H1 (cell line): ENCODE data around the gene CMSS1. TPM values are rescaled to one million over a fixed set of nuclear protein-coding genes. Genes with fewer than 3 reads are reported as not detected.

ENCODE experiments used
- CTCF ChIA-PET: fragments of 300-600 bp; sonication (Branson Sonifier 250); formaldehyde crosslinking; loops from one replicate; lab custom pipeline; 2021; ENCODE audit not compliant: partially characterized antibody; lab: Charles Lee
- POLR2A ChIA-PET: fragments of 300-600 bp; sonication (Branson Sonifier 250); formaldehyde crosslinking; loops from one replicate; lab custom pipeline; 2021; ENCODE audit warnings: inconsistent platforms; ENCODE audit not compliant: partially characterized antibody; lab: Charles Lee
- DNase-seq, 2 experiments: peaks; one replicate each; pipeline versions ENCODE4 v3.0.0 to v3.0.0-alpha.2; 2010 to 2022; ENCODE audit warnings: low spot score in 2 of 2, low read depth in 1 of 2, mixed read lengths in 1 of 2
- FAIRE-seq: peaks from 2 replicates; lab custom pipeline; 2011; peaks lifted over from hg19 to GRCh38; lab: Jason Lieb, UNC
- H2AFZ ChIP-seq: 2 replicates; pipeline ENCODE4 v1.8.1; 2012; ENCODE audit warnings: low read length, inconsistent platforms
- H2AK5ac ChIP-seq: 2 replicates; pipeline ENCODE4 v1.6.1; 2013; ENCODE audit warnings: low read depth, low read length
- H2BK120ac ChIP-seq: replicated peaks from 2 replicates; pipeline ENCODE3; 2013; ENCODE audit warnings: low read depth, low read length, inconsistent platforms
- H2BK12ac ChIP-seq: 2 replicates; pipeline ENCODE4 v1.6.1; 2013; ENCODE audit warnings: low read depth, low read length
- H2BK15ac ChIP-seq: 2 replicates; pipeline ENCODE4 v1.6.1; 2013; ENCODE audit warnings: low read length
- H2BK20ac ChIP-seq: 2 replicates; pipeline ENCODE4 v1.6.1; 2013; ENCODE audit warnings: low read length
- H2BK5ac ChIP-seq: 2 replicates; pipeline ENCODE4 v1.6.1; 2013; ENCODE audit warnings: low read depth, low read length
- H3K14ac ChIP-seq: 2 replicates; pipeline ENCODE4 v1.6.1; 2013; ENCODE audit warnings: inconsistent platforms; ENCODE audit not compliant: insufficient read length
- H3K18ac ChIP-seq: 2 replicates; pipeline ENCODE4 v1.6.1; 2013; ENCODE audit warnings: low read length; ENCODE audit errors: extremely low read depth
- H3K23ac ChIP-seq: 2 replicates; pipeline ENCODE4 v1.6.1; 2013; ENCODE audit warnings: inconsistent platforms; ENCODE audit not compliant: insufficient read length
- H3K23me2 ChIP-seq: 2 replicates; pipeline ENCODE4 v1.6.1; 2013; ENCODE audit warnings: low read depth, low read length
- H3K27ac ChIP-seq: 2 replicates; pipeline ENCODE4 v1.6.1; 2011; ENCODE audit warnings: low read depth, low read length, inconsistent platforms
- H3K27me3 ChIP-seq, 4 experiments: replicated peaks in 1 of 4; 1 replicate in 1 of 4; 2 replicates in 3 of 4; pipeline versions ENCODE4 v1.6.1 to v1.8.1; 2011 to 2013; ENCODE audit warnings: low read length in 3 of 4, mild to moderate bottlenecking in 3 of 4, inconsistent platforms in 2 of 4, mixed read lengths in 2 of 4, moderate library complexity in 1 of 4; ENCODE audit not compliant: control insufficient read depth in 3 of 4, insufficient read depth in 3 of 4; ENCODE audit errors: extremely low read depth in 1 of 4
- H3K36me3 ChIP-seq, 4 experiments: 2 replicates each; pipeline versions ENCODE4 v1.6.1 to v1.8.1; 2011 to 2013; ENCODE audit warnings: mild to moderate bottlenecking in 4 of 4, low read length in 3 of 4, moderate library complexity in 2 of 4, control low read depth in 1 of 4, inconsistent platforms in 1 of 4; ENCODE audit not compliant: insufficient read depth in 4 of 4, control insufficient read depth in 2 of 4
- H3K4ac ChIP-seq: replicated peaks from 2 replicates; pipeline ENCODE3; 2013; ENCODE audit warnings: low read length, low read depth, mixed read lengths, inconsistent platforms; ENCODE audit not compliant: insufficient read length
- H3K4me1 ChIP-seq, 4 experiments: replicated peaks in 1 of 4; 1 replicate in 1 of 4; 2 replicates in 3 of 4; pipeline versions ENCODE4 v1.6.1 to v1.8.1; 2011 to 2013; ENCODE audit warnings: low read length in 3 of 4, inconsistent platforms in 2 of 4, mixed read lengths in 1 of 4; ENCODE audit not compliant: insufficient read depth in 4 of 4, control insufficient read depth in 3 of 4
- H3K4me2 ChIP-seq, 2 experiments: 2 replicates each; pipeline versions ENCODE4 v1.6.1 to v1.8.1; 2011 to 2013; ENCODE audit warnings: low read depth in 2 of 2, low read length in 2 of 2, control low read depth in 1 of 2, inconsistent platforms in 1 of 2, mild to moderate bottlenecking in 1 of 2; ENCODE audit not compliant: insufficient read depth in 1 of 2
- H3K4me3 ChIP-seq, 4 experiments: fragments of 200-600, 300-600 bp in 1 of 4; sonication (generic), shearing (Covaris generic), sonication (Bioruptor Twin) in 1 of 4; 2 replicates each; pipeline versions ENCODE4 v1.5.1 to v1.8.1; 2011 to 2016; ENCODE audit warnings: low read length in 4 of 4, low read depth in 3 of 4, control low read depth in 2 of 4, inconsistent platforms in 2 of 4, mild to moderate bottlenecking in 2 of 4, mixed read lengths in 1 of 4, moderate library complexity in 1 of 4; ENCODE audit not compliant: insufficient read depth in 2 of 4; ENCODE audit errors: extremely low read depth in 1 of 4
- H3K56ac ChIP-seq: replicated peaks from 2 replicates; pipeline ENCODE3; 2013; ENCODE audit warnings: low read depth, mild to moderate bottlenecking, mixed read lengths, low read length, inconsistent platforms; ENCODE audit not compliant: insufficient read length
- H3K79me1 ChIP-seq: 2 replicates; pipeline ENCODE4 v1.6.1; 2013; ENCODE audit warnings: low read depth, low read length, control low read depth
- H3K79me2 ChIP-seq, 2 experiments: 2 replicates each; pipeline versions ENCODE4 v1.6.1 to v1.8.1; 2012 to 2013; ENCODE audit warnings: low read length in 2 of 2, mild to moderate bottlenecking in 2 of 2, inconsistent platforms in 1 of 2; ENCODE audit not compliant: insufficient read depth in 2 of 2, control insufficient read depth in 1 of 2
- H3K9ac ChIP-seq, 4 experiments: replicated peaks in 1 of 4; 1 replicate in 1 of 4; 2 replicates in 3 of 4; pipeline versions ENCODE4 v1.6.1 to v1.8.1; 2011 to 2013; ENCODE audit warnings: low read depth in 3 of 4, low read length in 3 of 4, control low read depth in 2 of 4, mild to moderate bottlenecking in 2 of 4, moderate library complexity in 2 of 4, inconsistent platforms in 1 of 4; ENCODE audit errors: extremely low read depth in 1 of 4
- H3K9me3 ChIP-seq, 2 experiments: 2 replicates each; pipeline versions ENCODE4 v1.6.1 to v1.8.1; 2012 to 2013; ENCODE audit warnings: mild to moderate bottlenecking in 2 of 2, moderate library complexity in 2 of 2, control low read depth in 1 of 2, inconsistent platforms in 1 of 2, low read depth in 1 of 2, low read length in 1 of 2, mixed read lengths in 1 of 2; ENCODE audit not compliant: insufficient read depth in 2 of 2
- H4K20me1 ChIP-seq, 2 experiments: replicated peaks in 1 of 2; 2 replicates each; pipeline versions ENCODE3 to v1.8.1; 2011 to 2013; ENCODE audit warnings: inconsistent platforms in 2 of 2, low read length in 2 of 2, mild to moderate bottlenecking in 1 of 2; ENCODE audit not compliant: insufficient read depth in 2 of 2, control insufficient read depth in 1 of 2
- H4K5ac ChIP-seq: 2 replicates; pipeline ENCODE4 v1.6.1; 2013; ENCODE audit warnings: low read length, low read depth, mixed read lengths, inconsistent platforms; ENCODE audit not compliant: insufficient read length
- H4K8ac ChIP-seq: 2 replicates; pipeline ENCODE4 v1.8.0; 2013; ENCODE audit warnings: mild to moderate bottlenecking, moderate library complexity, low read length, inconsistent platforms; ENCODE audit not compliant: insufficient read depth; ENCODE audit errors: extremely low read depth
- H4K91ac ChIP-seq: replicated peaks from 2 replicates; pipeline ENCODE3; 2013; ENCODE audit warnings: low read length, mixed read lengths, inconsistent platforms; ENCODE audit not compliant: insufficient read length
- ATF2 ChIP-seq: IDR thresholded peaks from 2 replicates; pipeline ENCODE4 v1.6.1; 2012; ENCODE audit warnings: low read length, inconsistent platforms
- CBX8 ChIP-seq: fragments of 300-800, 300-1000 bp; sonication (generic); IDR thresholded peaks from 2 replicates; pipeline ENCODE4 v1.7.1; 2016; ENCODE audit warnings: low read depth, low read length, borderline replicate concordance
- GTF2F1 ChIP-seq: IDR thresholded peaks from 2 replicates; pipeline ENCODE4 v1.6.1; 2012; ENCODE audit warnings: low read depth, low read length, improper control_type of control experiment, borderline replicate concordance
- TAF7 ChIP-seq: optimal IDR thresholded peaks from 2 replicates; pipeline ENCODE3; 2011; ENCODE audit warnings: low read depth, mild to moderate bottlenecking, inconsistent platforms, low read length, moderate library complexity, borderline replicate concordance
- WGBS, 2 experiments: shearing (Covaris generic) in 1 of 2; methylation state at CpG; one replicate each; pipeline versions ENCODE4 v1.1.6 to v1.1.7; 2013 to 2015; ENCODE audit warnings: low lambda C conversion rate in 2 of 2, mixed read lengths in 2 of 2, inconsistent platforms in 1 of 2, low coverage in 1 of 2, missing lambda C conversion rate in 1 of 2; ENCODE audit not compliant: insufficient replicate concordance in 2 of 2, insufficient coverage in 1 of 2, insufficient read length in 1 of 2; ENCODE audit errors: extremely low coverage in 1 of 2, missing lambda C conversion rate in 1 of 2; 5-methylcytosine and 5-hydroxymethylcytosine counted together
- polyA plus RNA-seq, 7 experiments: library from polyadenylated mRNA; depleted of rRNA in 3 of 7; stranded (reverse) in 5 of 7; unstranded in 2 of 7; fragments of >200 nt in 5 of 7; fragments of 200-250 nt in 2 of 7; gene quantifications; 1 replicate in 5 of 7; 2 replicates in 1 of 7; 4 replicates in 1 of 7; pipeline versions ENCODE4 v1.2.1 to v1.2.3, GENCODE V29; 2011 to 2013; ENCODE audit warnings: missing spikeins in 2 of 7, mixed read lengths in 2 of 7
- total RNA-seq: library from RNA; stranded (reverse); fragmentation: NEBNext Ultra II Directional; extraction: Animal tissue kit (Norgen Biotek cat#: 25700); gene quantifications from 2 replicates; pipeline ENCODE4 v1.2.1, GENCODE V29; 2021

CMSS1 gene
- total and polyA plus RNA-seq, 2 of the 8 experiments (the other 6 are each of a cell fraction or from before 2014, with no cell fraction given) = 15.2 to 75.1 TPM

- H3K79me2 ChIP-seq = no peaks in the 10 kb centered on the region
- H4K91ac ChIP-seq = no peak overlapping the region
- no peaks in the 10 kb centered on the region for H3K4me1 ChIP-seq
- H3K9me3 ChIP-seq = no peaks in the 10 kb centered on the region
- H2BK12ac ChIP-seq = no peak overlapping the region
- POLR2A ChIA-PET = no interaction called here
- H2BK5ac ChIP-seq = no peak overlapping the region
- H3K79me1 ChIP-seq = no peaks in the 10 kb centered on the region
- no peaks in the 10 kb centered on the region for H3K23me2 ChIP-seq
- no peak overlapping the region for H3K27ac ChIP-seq
- no peak overlapping the region for H3K4me3 ChIP-seq
- WGBS, 2 experiments = 84% methylated on average over 2 of the region's 2 CpGs; no CpG with 5 or more reads in 1 of the 2 experiments
- no peak overlapping the region for H3K18ac ChIP-seq
- no peak overlapping the region for H4K5ac ChIP-seq
- H4K8ac ChIP-seq = no peak overlapping the region
- no peak overlapping the region for H3K4me2 ChIP-seq
- H2AFZ ChIP-seq = no peak overlapping the region
- H4K20me1 ChIP-seq = no peaks in the 10 kb centered on the region
- H3K56ac ChIP-seq = no peak overlapping the region
- H2BK20ac ChIP-seq = no peak overlapping the region
- no peak overlapping the region for H3K9ac ChIP-seq
- no peak overlapping the region for H2BK120ac ChIP-seq
- H2BK15ac ChIP-seq = no peak overlapping the region
- no peak overlapping the region for H3K4ac ChIP-seq
- DNase-seq = no peak
- FAIRE-seq = no peak
- H3K23ac ChIP-seq = no peak overlapping the region
- H3K27me3 ChIP-seq = no peaks in the 10 kb centered on the region
- no peaks in the 10 kb centered on the region for H3K36me3 ChIP-seq
- CTCF ChIA-PET = interaction anchor here (1.0 to 1.4 kb wide), 4 partner anchors 9 to 95 kb away, joined by 3 to 11 read pairs (median 4); no protein-coding TSS in a partner anchor
- no peak overlapping the region for H2AK5ac ChIP-seq
- no peak overlapping the region for H3K14ac ChIP-seq
- TF ChIP-seq TAF7 (no peak), ATF2 (no peak), GTF2F1 (no peak), CBX8 (no peak)
These were observed 262.9 kb downstream of the CMSS1 start for GRCh38 chr3:100080573-100080972.
